Measurements from ENCODE around the gene MLYCD. TPM values are rescaled to one million over a fixed set of nuclear protein-coding genes. Genes with fewer than 3 reads are reported as not detected.

The MLYCD gene
- total and polyA plus RNA-seq, 4 donors: 3.7 to 24.4 (median 7.5) TPM

- H3K9me3 ChIP-seq (ENCODE audit: control insufficient read depth in 4 of 4, low read length in 3 of 4): no peaks in the 10 kb centered on the region
- DNase-seq (ENCODE audit: low spot score): peak; percentile 82
- H3K27ac ChIP-seq (ENCODE audit: low read depth in 1 of 2, low read length in 2 of 2): peak overlapping the region; percentile 62 to 85
- no peak overlapping the region for H3K9ac ChIP-seq (ENCODE audit: low read depth in 1 of 2, low read length in 2 of 2)
- peaks cover 0 to 8% (median 1%) of the 10 kb centered on the region in 4 donors for H3K36me3 ChIP-seq (ENCODE audit: control insufficient read depth in 4 of 4, insufficient read depth in 3 of 4, low read depth in 1 of 4, low read length in 3 of 4)
- H3K4me1 ChIP-seq (ENCODE audit: control insufficient read depth in 4 of 4, insufficient read depth in 4 of 4, low read length in 3 of 4): peaks cover 2 to 31% (median 21%) of the 10 kb centered on the region in 4 donors
- TF ChIP-seq RXRA (IDR thresholded peaks at IDR 0.05) (peak in 1 of 2 donors; percentile 8), HNF4G (IDR thresholded peaks at IDR 0.05) (no peak), CTCF (IDR thresholded peaks at IDR 0.05; ENCODE audit: low read depth, low read length, missing input control) (peak; percentile 99), ATF3 (IDR thresholded peaks at IDR 0.05) (no peak), TAF1 (conservative IDR thresholded peaks at IDR 0.05) (no peak), JUND (IDR thresholded peaks at IDR 0.05) (no peak), SP1 (IDR thresholded peaks at IDR 0.05) (no peak), ZBTB33 (IDR thresholded peaks at IDR 0.05) (no peak), RAD21 (IDR thresholded peaks at IDR 0.05) (peak; percentile 92 to 93), FOXA1 (IDR thresholded peaks at IDR 0.05) (no peak)
- H3K4me3 ChIP-seq (ENCODE audit: low read depth in 1 of 3, low read length in 3 of 3): peak overlapping the region; percentile 16 to 42 (median 33)
- no peaks in the 10 kb centered on the region for H3K27me3 ChIP-seq (ENCODE audit: control insufficient read depth in 4 of 4, insufficient read depth in 4 of 4, low read length in 3 of 4)
- 9% methylated on average over 35 of the region's 35 CpGs for WGBS
These were observed 27.9 kb downstream of the MLYCD start for GRCh38 chr16:83926726-83927397.

GRCh38 chr16:83928341-83929055 lies 29.6 kb downstream of the MLYCD start:
- Histone ChIP-seq H3K36me3 (ENCODE audit: control insufficient read depth in 4 of 4, insufficient read depth in 3 of 4, low read depth in 1 of 4, low read length in 3 of 4) (peaks cover 0 to 8% (median 0%) of the 10 kb centered on the region in 4 donors), H3K27me3 (ENCODE audit: control insufficient read depth in 4 of 4, insufficient read depth in 4 of 4, low read length in 3 of 4) (no peaks in the 10 kb centered on the region), H3K4me3 (ENCODE audit: low read depth in 1 of 3, low read length in 3 of 3) (no peak overlapping the region), H3K9ac (ENCODE audit: low read depth in 1 of 2, low read length in 2 of 2) (no peak overlapping the region), H3K9me3 (ENCODE audit: control insufficient read depth in 4 of 4, low read length in 3 of 4) (no peaks in the 10 kb centered on the region), H3K27ac (ENCODE audit: low read depth in 1 of 2, low read length in 2 of 2) (peak overlapping the region in 1 of 2 donors; percentile 6), H3K4me1 (ENCODE audit: control insufficient read depth in 4 of 4, insufficient read depth in 4 of 4, low read length in 3 of 4) (peaks cover 2 to 31% (median 21%) of the 10 kb centered on the region in 4 donors)
- TF ChIP-seq SP1 (IDR thresholded peaks at IDR 0.05) (no peak), FOXA2 (IDR thresholded peaks at IDR 0.05) (no peak), RAD21 (IDR thresholded peaks at IDR 0.05) (peak in 1 of 2 donors; percentile 22), HNF4A (conservative IDR thresholded peaks at IDR 0.05) (peak in 1 of 2 donors; percentile 8), ATF3 (IDR thresholded peaks at IDR 0.05) (no peak), EGR1 (IDR thresholded peaks at IDR 0.05; ENCODE audit: low read depth in 2 of 2) (no peak), FOXA1 (IDR thresholded peaks at IDR 0.05) (no peak), JUND (IDR thresholded peaks at IDR 0.05) (no peak), TAF1 (conservative IDR thresholded peaks at IDR 0.05) (no peak), MAX (IDR thresholded peaks at IDR 0.05) (no peak), YY1 (IDR thresholded peaks at IDR 0.05) (no peak), RXRA (IDR thresholded peaks at IDR 0.05) (peak in 1 of 2 donors; percentile 7), ZBTB33 (IDR thresholded peaks at IDR 0.05) (no peak), HNF4G (IDR thresholded peaks at IDR 0.05) (no peak)
- no peak for DNase-seq (ENCODE audit: low spot score)
- WGBS: 77% methylated on average over 16 of the region's 16 CpGs

Measured in liver (tissue), 9 donors.